ENCODE measurements around the gene CPSF3. TPM values are rescaled to one million over a fixed set of nuclear protein-coding genes. Genes with fewer than 3 reads are reported as not detected.

CPSF3 gene
- total and polyA plus RNA-seq, 2 of the 13 experiments (the other 11 are each of a cell fraction or from before 2014, with no cell fraction given) = 19.8 to 93.0 TPM

GRCh38 chr2:9474361-9475057 lies 51.1 kb downstream of the CPSF3 start, which contains the start of gene IAH1 (continued):
- TF ChIP-seq KLF12 (CRISPR knock-in tag; IDR thresholded peaks at IDR 0.05; ENCODE audit: borderline replicate concordance) = peak; percentile 67; the same call in 1 of the 2 replicates
- TF ChIP-seq EP300 (IDR thresholded peaks at IDR 0.05; ENCODE audit: low read depth in 2 of 2, low read length in 2 of 2) = no peak
- TF ChIP-seq EP300 (CRISPR knock-in tag; IDR thresholded peaks at IDR 0.05; ENCODE audit: borderline replicate concordance) = no peak
- TF ChIP-seq ZNF451 (CRISPR knock-in tag; IDR thresholded peaks at IDR 0.05) = no peak
- no peak for TF ChIP-seq ATF6 (CRISPR knock-in tag; conservative IDR thresholded peaks at IDR 0.05)
- TF ChIP-seq MXD3 (CRISPR knock-in tag; IDR thresholded peaks at IDR 0.05) = no peak
- TF ChIP-seq FLYWCH1 (CRISPR knock-in tag; IDR thresholded peaks at IDR 0.05) = no peak
- TF ChIP-seq TAF1 (CRISPR knock-in tag; IDR thresholded peaks at IDR 0.05) = peak; percentile 29; the same call in 1 of the 2 replicates
- TF ChIP-seq ZNF296 (CRISPR knock-in tag; conservative IDR thresholded peaks at IDR 0.05) = no peak
- TF ChIP-seq IRF2 (CRISPR knock-in tag; IDR thresholded peaks at IDR 0.05) = no peak
- TF ChIP-seq RBFOX2 (IDR thresholded peaks at IDR 0.05; ENCODE audit: low read depth, low read length) = peak; percentile 80
- no peak for TF ChIP-seq YEATS2 (CRISPR knock-in tag; IDR thresholded peaks at IDR 0.05; ENCODE audit: borderline replicate concordance)
- 0 out of 2 replicates have a peak, but pooled peaks have one; percentile 31 for TF ChIP-seq ZNF710 (CRISPR knock-in tag; IDR thresholded peaks at IDR 0.05; ENCODE audit: borderline replicate concordance)
- TF ChIP-seq ARID2 (CRISPR knock-in tag; IDR thresholded peaks at IDR 0.05; ENCODE audit: borderline replicate concordance) = no peak
- TF ChIP-seq TBX3 (IDR thresholded peaks at IDR 0.05; ENCODE audit: borderline replicate concordance) = no peak
- TF ChIP-seq MEIS2 (CRISPR knock-in tag; IDR thresholded peaks at IDR 0.05) = peak; percentile 27; the same call in 1 of the 2 replicates
- TF ChIP-seq ZNF777 (CRISPR knock-in tag; IDR thresholded peaks at IDR 0.05) = peak; percentile 77
- TF ChIP-seq PATZ1 (CRISPR knock-in tag; IDR thresholded peaks at IDR 0.05) = no peak
- TF ChIP-seq MED8 (CRISPR knock-in tag; IDR thresholded peaks at IDR 0.05; ENCODE audit: insufficient replicate concordance) = peak; percentile 27
- no peak for TF ChIP-seq SIX1 (CRISPR knock-in tag; IDR thresholded peaks at IDR 0.05; ENCODE audit: borderline replicate concordance)
- TF ChIP-seq IKZF4 (CRISPR knock-in tag; IDR thresholded peaks at IDR 0.05; ENCODE audit: borderline replicate concordance, low read depth, not compliant biosample characterization) = peak; percentile 37
- peak; percentile 87 for TF ChIP-seq YEATS4 (CRISPR knock-in tag; IDR thresholded peaks at IDR 0.05; ENCODE audit: borderline replicate concordance)
- TF ChIP-seq ZNF83 (CRISPR knock-in tag; IDR thresholded peaks at IDR 0.05; ENCODE audit: borderline replicate concordance) = no peak
- no peak for TF ChIP-seq ZNF333 (CRISPR knock-in tag; IDR thresholded peaks at IDR 0.05; ENCODE audit: borderline replicate concordance)
